GM12874 (cell line): ENCODE data around the gene GRM2.

Experiments used
- CTCF ChIP-seq: IDR thresholded peaks from 2 replicates; pipeline ENCODE4 v1.5.1; 2011; ENCODE audit warnings: low read depth, mild to moderate bottlenecking, control low read depth, low read length, moderate library complexity; ENCODE audit not compliant: insufficient read depth

GRM2 gene

GRCh38 chr3:51677358-51677757, 29.5 kb upstream of the GRM2 start:
- no peak for TF ChIP-seq CTCF

DNA sequence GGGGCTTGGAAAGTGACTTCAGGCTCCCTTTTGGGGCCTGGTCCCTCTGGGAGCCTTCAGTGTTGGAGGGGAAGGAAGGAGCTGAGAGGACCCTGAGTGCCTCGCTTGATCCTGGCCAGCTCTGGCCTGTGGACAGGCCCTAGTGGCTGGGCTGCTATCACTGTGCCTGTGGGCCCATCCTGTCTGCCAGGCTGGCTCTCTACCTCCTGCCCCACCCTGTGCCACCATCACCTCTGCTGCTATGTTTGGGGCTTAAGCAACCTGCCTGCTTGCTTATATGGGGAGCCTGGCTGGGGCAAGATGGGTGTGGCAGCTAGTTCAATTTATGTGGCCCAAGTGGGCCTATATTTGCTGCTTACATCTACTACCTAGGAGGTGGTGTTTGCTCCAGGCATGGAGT, 28.7 kb upstream of the GRM2 start:
- no peak for TF ChIP-seq CTCF

DNA sequence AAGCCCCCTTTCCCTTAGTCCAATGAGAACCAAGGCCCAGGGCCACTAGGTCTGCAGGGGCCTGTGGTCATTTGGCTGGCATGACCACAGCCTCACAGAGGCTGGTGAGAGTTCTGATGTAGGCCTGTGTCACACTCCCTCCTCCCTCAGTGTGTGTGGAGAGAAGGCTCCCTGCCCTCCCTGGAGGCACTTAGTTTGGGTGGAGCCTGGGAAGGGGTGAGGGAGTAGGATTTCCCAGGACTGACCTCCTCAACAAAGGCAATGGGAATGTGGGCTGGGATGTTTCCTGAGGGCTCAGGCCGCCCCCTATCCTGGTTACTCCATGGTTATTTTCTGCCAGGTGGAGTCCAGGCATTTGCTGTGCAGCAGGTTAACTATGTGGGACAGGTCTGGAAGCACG, 28.2 kb upstream of the GRM2 start:
- TF ChIP-seq CTCF: no peak

DNA sequence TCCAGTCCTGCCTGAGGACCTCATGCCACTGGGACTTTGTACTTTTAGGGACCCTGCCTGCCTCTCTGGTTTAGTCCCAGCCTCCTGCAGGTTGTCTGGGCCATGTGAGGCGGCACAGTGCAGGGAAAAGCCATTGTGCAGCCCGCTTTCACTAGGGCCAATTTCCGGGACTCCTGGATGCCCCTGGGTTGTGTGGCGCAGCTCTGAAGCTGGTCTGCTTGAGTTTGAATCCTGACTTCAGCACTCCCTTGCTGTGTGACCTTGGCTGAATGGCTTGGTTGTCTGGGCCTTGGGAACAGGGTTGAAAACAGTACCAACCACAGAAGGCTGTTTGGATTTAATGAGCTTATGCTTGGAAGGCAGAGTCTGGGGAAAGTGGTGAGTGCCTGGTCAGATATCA, 27.6 kb upstream of the GRM2 start:
- TF ChIP-seq CTCF: no peak

DNA sequence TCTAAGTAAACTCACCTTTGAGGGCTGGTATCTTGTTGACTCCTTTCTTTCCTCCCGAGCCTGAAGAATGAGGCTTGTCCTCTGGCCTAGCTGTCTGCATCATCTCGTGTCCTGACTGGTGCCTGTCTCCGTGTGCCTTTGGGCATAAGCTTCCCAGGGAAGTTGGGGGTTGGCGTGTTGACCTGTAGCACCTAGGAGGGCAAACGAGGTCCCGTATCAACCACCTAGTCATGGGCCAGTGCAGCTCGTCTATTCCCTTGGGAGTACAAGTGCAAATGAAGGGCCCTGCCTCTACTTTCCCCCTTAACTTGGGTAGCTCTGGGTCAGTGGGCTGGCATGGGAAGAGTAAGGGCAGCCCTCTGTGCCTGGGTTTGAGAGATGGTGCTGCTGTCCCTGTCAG, 27.1 kb upstream of the GRM2 start:
- no peak for TF ChIP-seq CTCF

- TF ChIP-seq CTCF: no peak
Observed at GRCh38 chr3:51680196-51680595, 26.7 kb upstream of the GRM2 start.

- no peak for TF ChIP-seq CTCF
Observed at GRCh38 chr3:51680663-51681230, 26.1 kb upstream of the GRM2 start.
